Measurements from ENCODE around the gene ARHGAP28.

Gene ARHGAP28

GRCh38 chr18:6752202-6752860, 22.8 kb downstream of the ARHGAP28 start:
- no peak for TF ChIP-seq CTCF (IDR thresholded peaks at IDR 0.05)
- no peak for DNase-seq
- Mint-ChIP-seq H3K4me3 (peak overlapping the region; percentile 17), H3K9me3 (peaks cover 25% of the 10 kb centered on the region), H3K36me3 (ENCODE audit: low read depth) (peaks cover 29% of the 10 kb centered on the region), H3K4me1 (peaks cover 40% of the 10 kb centered on the region), H3K27me3 (ENCODE audit: low read depth, poor library complexity) (no peaks in the 10 kb centered on the region), H3K27ac (peak overlapping the region; percentile 94)

- Mint-ChIP-seq H3K4me3 (no peak overlapping the region), H3K9me3 (peaks cover 9% of the 10 kb centered on the region), H3K27ac (no peak overlapping the region), H3K36me3 (ENCODE audit: low read depth) (peaks cover 11% of the 10 kb centered on the region), H3K27me3 (ENCODE audit: low read depth, poor library complexity) (no peaks in the 10 kb centered on the region), H3K4me1 (peaks cover 68% of the 10 kb centered on the region)
- DNase-seq: no peak
- TF ChIP-seq CTCF (IDR thresholded peaks at IDR 0.05): no peak
Observed at GRCh38 chr18:6755107-6755506, 25.6 kb downstream of the ARHGAP28 start.

GRCh38 chr18:6757931-6758330, 28.4 kb downstream of the ARHGAP28 start:
- Mint-ChIP-seq H3K36me3 (ENCODE audit: low read depth) (no peaks in the 10 kb centered on the region), H3K27me3 (ENCODE audit: low read depth, poor library complexity) (peaks cover 3% of the 10 kb centered on the region), H3K27ac (peak overlapping the region; percentile 81), H3K4me3 (peak overlapping the region; percentile 14), H3K9me3 (no peaks in the 10 kb centered on the region), H3K4me1 (peaks cover 51% of the 10 kb centered on the region)
- DNase-seq: no peak
- no peak for TF ChIP-seq CTCF (IDR thresholded peaks at IDR 0.05)

GRCh38 chr18:6759579-6759978, 30.1 kb downstream of the ARHGAP28 start:
- peaks cover 60% of the 10 kb centered on the region for H3K4me1 Mint-ChIP-seq
- no peak for TF ChIP-seq CTCF (IDR thresholded peaks at IDR 0.05)
- DNase-seq: no peak
- no peaks in the 10 kb centered on the region for H3K36me3 Mint-ChIP-seq (ENCODE audit: low read depth)
- H3K4me3 Mint-ChIP-seq: no peak overlapping the region
- H3K9me3 Mint-ChIP-seq: no peaks in the 10 kb centered on the region
- no peak overlapping the region for H3K27ac Mint-ChIP-seq
- H3K27me3 Mint-ChIP-seq (ENCODE audit: low read depth, poor library complexity): peaks cover 3% of the 10 kb centered on the region

GRCh38 chr18:6763524-6763923, 34.0 kb downstream of the ARHGAP28 start:
- TF ChIP-seq CTCF (IDR thresholded peaks at IDR 0.05): no peak
- peaks cover 47% of the 10 kb centered on the region for H3K4me1 Mint-ChIP-seq
- peaks cover 35% of the 10 kb centered on the region for H3K36me3 Mint-ChIP-seq (ENCODE audit: low read depth)
- H3K4me3 Mint-ChIP-seq: no peak overlapping the region
- peaks cover 33% of the 10 kb centered on the region for H3K9me3 Mint-ChIP-seq
- no peak for DNase-seq
- peaks cover 3% of the 10 kb centered on the region for H3K27me3 Mint-ChIP-seq (ENCODE audit: low read depth, poor library complexity)
- peak overlapping the region; percentile 81 for H3K27ac Mint-ChIP-seq

GRCh38 chr18:6764382-6764781, 34.9 kb downstream of the ARHGAP28 start:
- TF ChIP-seq CTCF (IDR thresholded peaks at IDR 0.05): no peak
- peak overlapping the region; percentile 81 for H3K27ac Mint-ChIP-seq
- H3K4me3 Mint-ChIP-seq: no peak overlapping the region
- DNase-seq: no peak
- peaks cover 38% of the 10 kb centered on the region for H3K36me3 Mint-ChIP-seq (ENCODE audit: low read depth)
- peaks cover 38% of the 10 kb centered on the region for H3K4me1 Mint-ChIP-seq
- H3K27me3 Mint-ChIP-seq (ENCODE audit: low read depth, poor library complexity): peaks cover 3% of the 10 kb centered on the region
- peaks cover 36% of the 10 kb centered on the region for H3K9me3 Mint-ChIP-seq
